ENCODE results near the gene KRTAP29-1.

The KRTAP29-1 gene

GRCh38 chr17:41340934-41341861 is 38.5 kb upstream of the KRTAP29-1 start:
- Histone ChIP-seq H3K4me3 (no peak overlapping the region), H3K27ac (no peak overlapping the region)
- DNase-seq (ENCODE audit: low spot score): no peak
- TF ChIP-seq CTCF (IDR thresholded peaks at IDR 0.05): no peak

- no peak for DNase-seq (ENCODE audit: low spot score)
- TF ChIP-seq CTCF (IDR thresholded peaks at IDR 0.05): no peak
- Histone ChIP-seq H3K4me3 (no peak overlapping the region), H3K27ac (no peak overlapping the region)
These were observed 37.8 kb upstream of the KRTAP29-1 start for GRCh38 chr17:41340494-41340893.

- Histone ChIP-seq H3K4me3 (no peak overlapping the region), H3K27ac (no peak overlapping the region)
- DNase-seq (ENCODE audit: low spot score): no peak
- no peak for TF ChIP-seq CTCF (IDR thresholded peaks at IDR 0.05)
These were observed 37.0 kb upstream of the KRTAP29-1 start for GRCh38 chr17:41339571-41340172.

- DNase-seq (ENCODE audit: low spot score): no peak
- TF ChIP-seq CTCF (IDR thresholded peaks at IDR 0.05): no peak
- H3K27ac ChIP-seq: no peak overlapping the region
- no peak overlapping the region for H3K4me3 ChIP-seq
These were observed 36.4 kb upstream of the KRTAP29-1 start for GRCh38 chr17:41338961-41339485.

- no peak for TF ChIP-seq CTCF (IDR thresholded peaks at IDR 0.05)
- no peak overlapping the region for H3K27ac ChIP-seq
- H3K4me3 ChIP-seq: no peak overlapping the region
- DNase-seq (ENCODE audit: low spot score): no peak
These were observed 33.1 kb upstream of the KRTAP29-1 start for GRCh38 chr17:41335747-41336146.

GRCh38 chr17:41334385-41335305 is 32.0 kb upstream of the KRTAP29-1 start:
- H3K4me3 ChIP-seq: no peak overlapping the region
- no peak for DNase-seq (ENCODE audit: low spot score)
- no peak for TF ChIP-seq CTCF (IDR thresholded peaks at IDR 0.05)
- H3K27ac ChIP-seq: no peak overlapping the region
